Activated CD8-positive, alpha-beta T cell treated with anti-CD3 and anti-CD28 coated beads for 36 hours (primary cell): ENCODE measurements around the gene CAPN5. TPM values are rescaled to one million over a fixed set of nuclear protein-coding genes. Genes with fewer than 3 reads are reported as not detected.
"Not testable (repeated sequence)": the region's sequence is repeated elsewhere in the genome, so short reads cannot be mapped to it uniquely, and the experiment has no call there.

Source experiments
- ATAC-seq: fragments of 200-7000 bp; cut with Tn5 transposase; one replicate; pipeline ENCODE4 v1.10.0; 2021; ENCODE audit warnings: mild to moderate bottlenecking, moderate library complexity
- CTCF ChIA-PET: fragments of 350-600 bp; sonication (Branson Sonifier 250); formaldehyde crosslinking; loops from one replicate; lab custom pipeline; 2021; ENCODE audit warnings: antibody characterized with exemption; lab: Charles Lee
- POLR2A ChIA-PET: fragments of 350-600 bp; sonication (Branson Sonifier 250); formaldehyde crosslinking; loops from one replicate; lab custom pipeline; 2021; ENCODE audit warnings: antibody characterized with exemption; lab: Charles Lee
- DNase-seq: peaks from one replicate; pipeline ENCODE4 v3.0.0-alpha.2; 2020
- H3K27ac Mint-ChIP-seq: one replicate; pipeline ENCODE4 v1.8.0; 2021; ENCODE audit warnings: mild to moderate bottlenecking, mixed read lengths
- H3K27me3 Mint-ChIP-seq: one replicate; pipeline ENCODE4 v1.8.0; 2021; ENCODE audit warnings: mixed read lengths
- H3K36me3 Mint-ChIP-seq: one replicate; pipeline ENCODE4 v1.8.0; 2021; ENCODE audit warnings: low read depth, mixed read lengths
- H3K4me1 Mint-ChIP-seq: one replicate; pipeline ENCODE4 v1.8.0; 2021; ENCODE audit warnings: low read depth, mixed read lengths
- H3K4me3 Mint-ChIP-seq: one replicate; pipeline ENCODE4 v1.8.0; 2021; ENCODE audit warnings: mild to moderate bottlenecking, moderate library complexity, mixed read lengths
- H3K9me3 Mint-ChIP-seq: one replicate; pipeline ENCODE4 v1.8.0; 2021; ENCODE audit warnings: mixed read lengths
- intact Hi-C: fragments of 100-400 bp; cut with micrococcal nuclease; formaldehyde crosslinking; loops from one replicate; pipeline ENCODE4 v1.10.0; 2022
- total RNA-seq, 2 experiments: library from RNA; stranded (reverse); gene quantifications; one replicate each; pipeline ENCODE4 v1.2.3, GENCODE V29; 2021
- TF ChIP-seq, protein P1 (sequence below): fragments of 200-600 bp; IDR thresholded peaks from one replicate; pipeline ENCODE4 v1.8.0; 2022; ENCODE audit warnings: antibody characterized with exemption, mild to moderate bottlenecking

The CAPN5 gene
- total RNA-seq, result 1 to 10 TPM; 1.6 to 2.2 TPM

DNA sequence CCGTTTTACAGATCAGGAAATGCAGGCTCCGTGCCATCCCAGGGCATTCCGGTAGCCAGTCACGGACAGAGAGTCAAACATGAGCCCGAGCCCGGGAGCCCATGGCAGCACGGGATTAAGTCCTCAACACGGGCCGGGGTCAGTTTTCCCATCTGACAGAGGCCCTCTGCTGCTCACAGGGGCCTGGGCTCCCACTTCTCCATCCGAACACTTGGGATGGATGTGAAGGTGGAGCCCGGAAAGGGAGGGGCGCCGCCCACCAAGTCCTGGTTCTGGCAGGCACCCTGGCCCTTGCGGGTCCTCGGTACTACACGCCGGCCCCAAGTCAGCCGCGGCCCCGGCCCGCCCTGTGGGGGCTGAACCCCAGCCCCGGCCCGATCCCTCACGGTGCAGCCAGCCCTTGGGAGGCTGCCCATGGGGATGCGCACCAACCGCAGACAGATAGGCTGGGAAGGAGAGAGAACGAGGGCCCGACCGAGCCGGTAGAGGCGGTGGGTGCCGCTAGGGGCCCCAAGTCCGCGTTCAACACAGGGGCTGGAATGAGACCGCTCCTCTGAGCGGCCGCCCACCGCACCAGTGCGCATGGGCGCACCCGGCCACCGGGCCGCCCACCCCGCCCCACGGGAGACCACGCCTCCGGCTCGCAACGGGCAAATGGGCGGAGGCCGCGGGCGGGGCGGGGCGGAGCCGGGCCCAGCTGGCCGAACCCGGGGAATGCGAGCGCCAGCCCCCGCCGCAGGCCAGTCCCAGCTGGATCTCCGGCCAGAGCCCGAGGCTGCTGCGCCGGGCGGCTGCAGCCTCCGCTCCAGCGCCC lies at the start of gene CAPN5:
Gene CAPN5, plus strand, starts transcription at position 743 of the 814 bp plus-strand sequence. CDS start 17,916 bp downstream, outside the sequence.
- Mint-ChIP-seq H3K27ac (peak within 1 kb of the TSS; percentile 64), H3K36me3 (no peaks in the 10 kb centered on the region), H3K4me3 (peak within 1 kb of the TSS; percentile 77), H3K27me3 (no peaks in the 10 kb centered on the region), H3K4me1 (peaks cover 16% of the 10 kb centered on the region), H3K9me3 (peaks cover 2% of the 10 kb centered on the region)
- intact Hi-C loops, result no loop called here
- ChIA-PET CTCF (interaction anchor here (0.7 to 5.0 kb wide), 5 partner anchors 9 to 360 kb away, joined by 3 to 35 read pairs (median 4); no protein-coding TSS in a partner anchor), POLR2A (interaction anchor here (2.2 kb wide), 1 partner anchor 17 kb away, joined by 7 read pairs; no protein-coding TSS in a partner anchor)
- DNase-seq (peak; percentile 87), ATAC-seq (peak; percentile 95)
- TF ChIP-seq, protein P1, sequence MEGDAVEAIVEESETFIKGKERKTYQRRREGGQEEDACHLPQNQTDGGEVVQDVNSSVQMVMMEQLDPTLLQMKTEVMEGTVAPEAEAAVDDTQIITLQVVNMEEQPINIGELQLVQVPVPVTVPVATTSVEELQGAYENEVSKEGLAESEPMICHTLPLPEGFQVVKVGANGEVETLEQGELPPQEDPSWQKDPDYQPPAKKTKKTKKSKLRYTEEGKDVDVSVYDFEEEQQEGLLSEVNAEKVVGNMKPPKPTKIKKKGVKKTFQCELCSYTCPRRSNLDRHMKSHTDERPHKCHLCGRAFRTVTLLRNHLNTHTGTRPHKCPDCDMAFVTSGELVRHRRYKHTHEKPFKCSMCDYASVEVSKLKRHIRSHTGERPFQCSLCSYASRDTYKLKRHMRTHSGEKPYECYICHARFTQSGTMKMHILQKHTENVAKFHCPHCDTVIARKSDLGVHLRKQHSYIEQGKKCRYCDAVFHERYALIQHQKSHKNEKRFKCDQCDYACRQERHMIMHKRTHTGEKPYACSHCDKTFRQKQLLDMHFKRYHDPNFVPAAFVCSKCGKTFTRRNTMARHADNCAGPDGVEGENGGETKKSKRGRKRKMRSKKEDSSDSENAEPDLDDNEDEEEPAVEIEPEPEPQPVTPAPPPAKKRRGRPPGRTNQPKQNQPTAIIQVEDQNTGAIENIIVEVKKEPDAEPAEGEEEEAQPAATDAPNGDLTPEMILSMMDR, result peak; percentile 47

DNA sequence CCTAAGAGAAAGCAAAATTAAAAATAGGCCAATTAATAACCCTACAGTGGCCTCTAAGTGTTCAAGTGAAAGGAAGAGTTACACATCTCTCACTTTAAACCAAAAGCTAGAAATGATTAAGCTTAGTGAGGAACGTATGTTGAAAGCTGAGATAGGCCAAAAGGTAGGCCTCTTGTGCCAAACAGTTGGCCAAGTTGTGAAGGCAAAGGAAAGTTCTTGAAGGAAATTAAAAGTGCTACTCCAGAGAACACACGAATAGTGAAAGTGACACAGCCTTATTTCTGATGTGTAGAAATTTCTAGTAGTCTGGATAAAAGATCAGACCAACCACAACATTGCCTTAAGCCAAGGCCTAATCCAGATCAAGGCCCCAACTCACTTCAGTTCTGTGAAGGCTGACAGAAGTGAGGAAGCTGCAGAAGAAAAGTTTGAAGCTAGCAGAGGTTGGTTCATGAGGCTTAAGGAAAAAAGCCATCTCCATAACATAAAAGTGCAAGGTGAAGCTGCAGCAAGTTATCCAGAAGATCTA lies 48.3 kb upstream of the CAPN5 start:
- peak; percentile 24 for ATAC-seq

DNA sequence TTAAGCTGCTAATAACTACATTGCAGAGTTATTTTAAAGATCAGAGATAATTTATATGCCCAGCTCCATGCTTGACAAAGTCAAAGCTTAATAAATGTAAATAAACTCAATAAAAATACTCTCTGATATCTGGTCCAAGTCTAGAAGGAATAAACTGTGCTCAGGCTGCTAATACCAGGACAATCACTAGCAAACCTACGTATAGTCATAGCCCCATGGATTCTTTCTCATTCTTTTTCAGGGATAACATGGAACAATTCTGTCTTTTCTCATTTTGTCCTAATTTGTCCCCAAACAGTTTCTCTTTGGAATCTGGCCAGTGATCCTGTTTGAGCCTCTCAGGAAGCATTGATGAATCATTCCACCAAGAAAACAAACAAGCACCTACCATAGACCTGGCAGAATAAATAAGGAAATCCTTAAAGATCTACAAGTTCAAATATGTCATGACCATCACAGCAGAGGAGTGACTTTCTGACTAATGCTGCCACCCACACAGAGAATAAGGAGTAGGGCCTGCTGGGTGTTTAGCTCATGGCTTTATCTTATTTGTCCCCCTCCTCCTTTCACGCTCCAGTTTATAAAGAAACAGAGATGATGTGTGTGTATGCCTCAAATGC lies 46.7 kb upstream of the CAPN5 start:
- Mint-ChIP-seq H3K9me3 (no peaks in the 10 kb centered on the region), H3K27me3 (no peaks in the 10 kb centered on the region), H3K36me3 (peaks cover 4% of the 10 kb centered on the region), H3K27ac (no peak overlapping the region), H3K4me1 (peaks cover 4% of the 10 kb centered on the region), H3K4me3 (no peak overlapping the region)
- CTCF ChIA-PET, result interaction anchor here (1.2 to 3.5 kb wide), 5 partner anchors 20 to 298 kb away, joined by 3 to 23 read pairs (median 7); no protein-coding TSS in a partner anchor
- no peak for DNase-seq
- ATAC-seq, result no peak
- TF ChIP-seq, protein P1, result no peak
- POLR2A ChIA-PET, result no interaction called here
- intact Hi-C loops, result no loop called here

More for the DNA sequence above, 48.3 kb upstream of the CAPN5 start:
- H3K4me3 Mint-ChIP-seq, intact Hi-C loops, H3K9me3 Mint-ChIP-seq, H3K36me3 Mint-ChIP-seq, H3K4me1 Mint-ChIP-seq, POLR2A ChIA-PET, DNase-seq, H3K27me3 Mint-ChIP-seq: not testable (repeated sequence)
- H3K27ac Mint-ChIP-seq, result peak overlapping the region; percentile 1
- CTCF ChIA-PET, result interaction anchor here (0.9 to 1.4 kb wide), 4 partner anchors 15 to 99 kb away, joined by 3 to 4 read pairs (median 4); no protein-coding TSS in a partner anchor

DNA sequence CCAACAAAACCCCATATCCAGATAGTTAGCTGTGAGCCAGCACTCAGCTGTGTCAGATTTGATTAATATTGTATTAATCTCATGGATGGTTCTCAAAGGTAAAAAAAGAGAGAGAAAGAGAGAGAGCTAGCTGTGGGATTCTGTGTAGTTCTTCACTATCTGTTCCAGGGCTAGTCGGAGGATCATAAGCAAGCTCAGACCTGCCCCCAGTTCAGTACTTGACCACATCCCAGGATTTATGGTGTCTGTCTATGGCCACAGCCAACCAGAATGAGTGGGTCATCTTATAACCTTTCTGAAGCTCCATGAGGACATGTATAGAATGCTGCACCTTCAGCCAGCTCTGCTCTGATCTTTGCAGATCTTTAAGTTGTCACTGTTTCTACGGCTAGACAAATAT lies 46.0 kb upstream of the CAPN5 start:
- CTCF ChIA-PET, result interaction anchor here (0.6 to 3.5 kb wide), 7 partner anchors 19 to 516 kb away, joined by 3 to 23 read pairs (median 5); no protein-coding TSS in a partner anchor
- no peaks in the 10 kb centered on the region for H3K9me3 Mint-ChIP-seq
- peaks cover 4% of the 10 kb centered on the region for H3K36me3 Mint-ChIP-seq
- POLR2A ChIA-PET, result no interaction called here
- H3K27me3 Mint-ChIP-seq, result no peaks in the 10 kb centered on the region
- no peak overlapping the region for H3K27ac Mint-ChIP-seq
- H3K4me3 Mint-ChIP-seq, result no peak overlapping the region
- DNase-seq (no peak), ATAC-seq (no peak)
- peaks cover 4% of the 10 kb centered on the region for H3K4me1 Mint-ChIP-seq
- intact Hi-C loops, result no loop called here
- TF ChIP-seq, protein P1, result no peak

DNA sequence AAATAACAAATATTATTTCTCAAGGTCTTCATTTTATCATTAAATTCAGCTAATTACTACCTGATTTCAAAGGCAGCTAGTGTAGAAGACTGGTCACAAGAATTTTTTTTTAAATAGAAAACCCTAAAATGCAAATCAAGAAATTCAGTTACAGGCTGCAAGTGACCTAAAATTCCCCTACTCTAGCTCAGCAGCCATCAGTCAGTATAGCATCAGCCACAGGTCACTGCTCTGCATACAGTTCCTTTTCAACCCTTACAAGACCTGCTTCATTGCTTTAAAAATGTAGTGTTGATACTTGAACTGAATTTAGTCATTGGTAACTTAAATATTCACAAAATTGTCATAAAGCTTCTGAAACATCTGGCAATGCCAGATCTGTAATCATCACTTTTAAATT lies 42.0 kb upstream of the CAPN5 start:
- TF ChIP-seq, protein P1, result no peak
- ATAC-seq (no peak), DNase-seq (no peak)
- intact Hi-C loops, result no loop called here
- H3K4me3 Mint-ChIP-seq, result no peak overlapping the region
- peaks cover 8% of the 10 kb centered on the region for H3K27me3 Mint-ChIP-seq
- no peaks in the 10 kb centered on the region for H3K9me3 Mint-ChIP-seq
- POLR2A ChIA-PET, result no interaction called here
- H3K36me3 Mint-ChIP-seq, result no peaks in the 10 kb centered on the region
- no peak overlapping the region for H3K27ac Mint-ChIP-seq
- CTCF ChIA-PET, result interaction anchor here (0.9 kb wide), 1 partner anchor 105 kb away, joined by 3 read pairs; no protein-coding TSS in a partner anchor
- no peaks in the 10 kb centered on the region for H3K4me1 Mint-ChIP-seq
